ENCODE measurements around the gene GPATCH8. TPM values are rescaled to one million over a fixed set of nuclear protein-coding genes. Genes with fewer than 3 reads are reported as not detected.
A peak's percentile ranks its signal among the peaks of the same experiment; 100 is the strongest.

The GPATCH8 gene
- polyA plus RNA-seq, 1 donor (not counting 4 experiments of a cell fraction or from before 2014, with no cell fraction given), result 15.1 TPM

DNA sequence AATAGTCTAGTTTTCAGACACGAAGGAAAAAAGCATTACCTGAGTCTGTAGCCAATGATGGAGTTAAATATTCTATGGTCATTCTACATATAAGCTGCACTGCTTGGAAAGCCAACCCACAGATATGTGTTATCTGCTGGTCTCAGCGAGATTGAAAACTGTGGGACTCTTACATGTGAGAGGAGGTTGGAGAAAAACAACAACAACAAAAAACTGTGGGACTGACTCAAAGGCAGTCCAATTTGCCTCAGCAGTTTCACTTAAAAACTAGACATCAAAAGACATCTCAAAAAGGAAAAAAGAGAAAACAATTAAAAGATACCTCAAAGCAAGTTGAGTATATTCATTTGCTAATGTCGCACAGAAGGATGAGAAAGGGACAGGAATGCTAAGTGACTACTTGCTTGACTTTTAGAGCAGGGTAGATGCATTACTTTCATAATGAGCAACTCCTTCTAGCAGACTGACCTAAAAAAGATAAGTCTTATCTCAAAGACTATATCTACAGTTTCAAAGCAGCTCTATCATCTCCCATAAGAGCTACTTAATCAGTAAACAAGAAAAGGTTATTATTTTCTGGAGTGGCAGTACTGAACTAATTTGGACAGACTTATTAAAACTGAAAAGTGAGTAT lies 78.3 kb downstream of the GPATCH8 start:
- Histone ChIP-seq H3K9me3 (ENCODE audit: control insufficient read depth, low read depth, low read length) (no peaks in the 10 kb centered on the region), H3K79me2 (ENCODE audit: control insufficient read depth, insufficient read depth, low read length) (no peaks in the 10 kb centered on the region), H3K4me2 (ENCODE audit: control insufficient read depth, extremely low read depth, insufficient read depth, low read depth, low read length) (no peak overlapping the region), H3K27ac (ENCODE audit: control insufficient read depth, insufficient read depth, low read length) (no peak overlapping the region), H4K20me1 (ENCODE audit: control insufficient read depth, extremely low read depth, insufficient read depth, low read length) (no peaks in the 10 kb centered on the region), H2AFZ (ENCODE audit: control insufficient read depth, low read length) (no peak overlapping the region), H3K27me3 (ENCODE audit: control insufficient read depth, extremely low read depth, insufficient read depth, low read length) (no peaks in the 10 kb centered on the region), H3K4me1 (ENCODE audit: control insufficient read depth, extremely low read depth, insufficient read depth, low read length) (no peaks in the 10 kb centered on the region), H3K9ac (ENCODE audit: control insufficient read depth, extremely low read depth, insufficient read depth, low read length) (no peak overlapping the region), H3K4me3 (ENCODE audit: control insufficient read depth in 2 of 3, extremely low read depth in 1 of 3, insufficient read depth in 2 of 3, low read depth in 1 of 3, low read length in 3 of 3) (no peak overlapping the region), H3K9me1 (ENCODE audit: control insufficient read depth, extremely low read depth, insufficient read depth, low read length) (no peaks in the 10 kb centered on the region), H3K36me3 (ENCODE audit: control insufficient read depth in 2 of 2, extremely low read depth in 1 of 2, insufficient read depth in 2 of 2, low read length in 2 of 2) (peaks cover 0 to 5% of the 10 kb centered on the region in 2 experiments)
- FAIRE-seq (no peak), DNase-seq (ENCODE audit: low read depth, low spot score) (no peak)
- TF ChIP-seq EZH2 (IDR thresholded peaks at IDR 0.05; ENCODE audit: low read length), result no peak
- TF ChIP-seq, protein P1, sequence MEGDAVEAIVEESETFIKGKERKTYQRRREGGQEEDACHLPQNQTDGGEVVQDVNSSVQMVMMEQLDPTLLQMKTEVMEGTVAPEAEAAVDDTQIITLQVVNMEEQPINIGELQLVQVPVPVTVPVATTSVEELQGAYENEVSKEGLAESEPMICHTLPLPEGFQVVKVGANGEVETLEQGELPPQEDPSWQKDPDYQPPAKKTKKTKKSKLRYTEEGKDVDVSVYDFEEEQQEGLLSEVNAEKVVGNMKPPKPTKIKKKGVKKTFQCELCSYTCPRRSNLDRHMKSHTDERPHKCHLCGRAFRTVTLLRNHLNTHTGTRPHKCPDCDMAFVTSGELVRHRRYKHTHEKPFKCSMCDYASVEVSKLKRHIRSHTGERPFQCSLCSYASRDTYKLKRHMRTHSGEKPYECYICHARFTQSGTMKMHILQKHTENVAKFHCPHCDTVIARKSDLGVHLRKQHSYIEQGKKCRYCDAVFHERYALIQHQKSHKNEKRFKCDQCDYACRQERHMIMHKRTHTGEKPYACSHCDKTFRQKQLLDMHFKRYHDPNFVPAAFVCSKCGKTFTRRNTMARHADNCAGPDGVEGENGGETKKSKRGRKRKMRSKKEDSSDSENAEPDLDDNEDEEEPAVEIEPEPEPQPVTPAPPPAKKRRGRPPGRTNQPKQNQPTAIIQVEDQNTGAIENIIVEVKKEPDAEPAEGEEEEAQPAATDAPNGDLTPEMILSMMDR (optimal IDR thresholded peaks at IDR 0.05 in 1 of 3, IDR thresholded peaks at IDR 0.05 in 1 of 3, conservative IDR thresholded peaks at IDR 0.05 in 1 of 3; ENCODE audit: extremely low read depth in 1 of 3, insufficient read depth in 2 of 3, low read length in 3 of 3), result no peak
- dilution Hi-C loops (cut with MboI; ENCODE audit: extremely low pct_ligation_motif_present, low sequenced_read_pairs), result no loop called here

DNA sequence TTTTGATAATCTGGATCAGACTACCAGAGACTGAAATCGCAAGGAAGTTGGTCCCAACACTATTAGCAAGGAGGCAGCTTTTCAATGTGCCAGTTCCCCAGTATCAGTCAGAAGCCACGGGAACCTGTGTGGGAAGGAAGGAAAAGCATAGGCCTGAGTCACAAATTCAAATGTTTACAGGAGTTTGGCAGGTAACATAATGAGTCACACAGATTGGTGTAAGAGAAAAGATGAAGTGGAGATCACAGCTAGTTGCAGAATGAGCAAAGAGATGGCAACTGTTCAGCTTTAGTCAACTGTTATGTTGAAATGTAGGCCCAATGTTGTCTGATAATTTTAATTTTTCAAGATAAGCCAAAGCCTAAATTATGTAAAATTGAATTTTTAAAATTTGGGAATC lies 85.7 kb downstream of the GPATCH8 start:
- no peaks in the 10 kb centered on the region for H3K9me1 ChIP-seq (ENCODE audit: control insufficient read depth, extremely low read depth, insufficient read depth, low read length)
- peak; percentile 93 for FAIRE-seq
- TF ChIP-seq EZH2 (IDR thresholded peaks at IDR 0.05; ENCODE audit: low read length), result no peak
- TF ChIP-seq, protein P1 (optimal IDR thresholded peaks at IDR 0.05 in 1 of 3, IDR thresholded peaks at IDR 0.05 in 1 of 3, conservative IDR thresholded peaks at IDR 0.05 in 1 of 3; ENCODE audit: extremely low read depth in 1 of 3, insufficient read depth in 2 of 3, low read length in 3 of 3), result no peak
- H3K9me3 ChIP-seq (ENCODE audit: control insufficient read depth, low read depth, low read length), result no peaks in the 10 kb centered on the region
- no peak overlapping the region for H2AFZ ChIP-seq (ENCODE audit: control insufficient read depth, low read length)
- H3K4me3 ChIP-seq (ENCODE audit: control insufficient read depth in 2 of 3, extremely low read depth in 1 of 3, insufficient read depth in 2 of 3, low read depth in 1 of 3, low read length in 3 of 3), result no peak overlapping the region
- DNase-seq (ENCODE audit: low read depth, low spot score), result peak; percentile 46
- H3K4me1 ChIP-seq (ENCODE audit: control insufficient read depth, extremely low read depth, insufficient read depth, low read length), result peaks cover 10% of the 10 kb centered on the region
- H3K27me3 ChIP-seq (ENCODE audit: control insufficient read depth, extremely low read depth, insufficient read depth, low read length), result no peaks in the 10 kb centered on the region
- H3K79me2 ChIP-seq (ENCODE audit: control insufficient read depth, insufficient read depth, low read length), result no peaks in the 10 kb centered on the region
- no peaks in the 10 kb centered on the region for H4K20me1 ChIP-seq (ENCODE audit: control insufficient read depth, extremely low read depth, insufficient read depth, low read length)
- H3K36me3 ChIP-seq (ENCODE audit: control insufficient read depth in 2 of 2, extremely low read depth in 1 of 2, insufficient read depth in 2 of 2, low read length in 2 of 2), result no peaks in the 10 kb centered on the region
- no peak overlapping the region for H3K4me2 ChIP-seq (ENCODE audit: control insufficient read depth, extremely low read depth, insufficient read depth, low read depth, low read length)
- dilution Hi-C loops (cut with MboI; ENCODE audit: extremely low pct_ligation_motif_present, low sequenced_read_pairs), result no loop called here
- H3K27ac ChIP-seq (ENCODE audit: control insufficient read depth, insufficient read depth, low read length), result peak overlapping the region; percentile 83
- peak overlapping the region; percentile 36 for H3K9ac ChIP-seq (ENCODE audit: control insufficient read depth, extremely low read depth, insufficient read depth, low read length)

Data from keratinocyte (primary cell).